Measurements from ENCODE around the gene ITCH.
"Not testable (repeated sequence)": the region's sequence is repeated elsewhere in the genome, so short reads cannot be mapped to it uniquely, and the experiment has no call there.

ITCH gene

DNA sequence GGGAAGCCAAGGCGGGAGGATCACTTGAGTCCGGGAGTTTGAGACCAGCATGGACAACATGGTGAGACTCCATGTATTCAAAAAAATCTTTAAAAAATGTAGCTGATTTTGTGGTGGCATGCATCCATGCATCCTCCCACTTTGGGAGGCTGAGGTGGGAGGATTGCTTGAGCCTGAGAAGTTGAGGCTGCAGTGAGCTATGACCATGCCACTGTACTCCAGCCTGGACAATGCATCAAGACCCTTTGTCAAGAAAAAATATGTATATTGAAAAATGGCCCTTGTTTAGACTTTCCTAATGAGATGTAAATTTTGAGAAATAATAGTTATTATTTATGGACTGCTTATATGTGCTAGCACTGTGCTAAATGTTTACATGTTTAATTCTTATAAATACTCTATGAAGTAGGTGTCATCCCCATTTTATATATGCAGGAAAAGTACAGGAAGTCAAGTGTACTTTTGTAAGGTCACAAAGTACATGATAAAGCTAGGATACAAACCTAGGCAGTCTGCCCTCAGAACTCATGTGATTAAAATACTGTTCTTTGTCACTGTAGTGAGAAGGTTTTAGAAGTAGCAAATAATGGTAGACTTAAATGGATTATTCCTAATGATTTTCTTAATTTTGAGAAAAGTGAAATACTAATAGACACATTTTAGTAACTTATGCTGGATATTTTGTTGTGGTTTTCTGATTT, 58.8 kb downstream of the ITCH start:
- Histone ChIP-seq H3K27ac (no peak overlapping the region), H3K4me3 (ENCODE audit: low read depth in 1 of 2, low read length in 1 of 2) (no peak overlapping the region), H3K4me1 (ENCODE audit: control insufficient read depth in 1 of 2, insufficient read depth in 1 of 2, low read depth in 1 of 2, low read length in 1 of 2) (no peaks in the 10 kb centered on the region), H3K27me3 (no peaks in the 10 kb centered on the region), H3K36me3 (peaks cover 78% of the 10 kb centered on the region), H3K9me3 (no peaks in the 10 kb centered on the region)
- TF ChIP-seq, protein P1, sequence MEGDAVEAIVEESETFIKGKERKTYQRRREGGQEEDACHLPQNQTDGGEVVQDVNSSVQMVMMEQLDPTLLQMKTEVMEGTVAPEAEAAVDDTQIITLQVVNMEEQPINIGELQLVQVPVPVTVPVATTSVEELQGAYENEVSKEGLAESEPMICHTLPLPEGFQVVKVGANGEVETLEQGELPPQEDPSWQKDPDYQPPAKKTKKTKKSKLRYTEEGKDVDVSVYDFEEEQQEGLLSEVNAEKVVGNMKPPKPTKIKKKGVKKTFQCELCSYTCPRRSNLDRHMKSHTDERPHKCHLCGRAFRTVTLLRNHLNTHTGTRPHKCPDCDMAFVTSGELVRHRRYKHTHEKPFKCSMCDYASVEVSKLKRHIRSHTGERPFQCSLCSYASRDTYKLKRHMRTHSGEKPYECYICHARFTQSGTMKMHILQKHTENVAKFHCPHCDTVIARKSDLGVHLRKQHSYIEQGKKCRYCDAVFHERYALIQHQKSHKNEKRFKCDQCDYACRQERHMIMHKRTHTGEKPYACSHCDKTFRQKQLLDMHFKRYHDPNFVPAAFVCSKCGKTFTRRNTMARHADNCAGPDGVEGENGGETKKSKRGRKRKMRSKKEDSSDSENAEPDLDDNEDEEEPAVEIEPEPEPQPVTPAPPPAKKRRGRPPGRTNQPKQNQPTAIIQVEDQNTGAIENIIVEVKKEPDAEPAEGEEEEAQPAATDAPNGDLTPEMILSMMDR (IDR thresholded peaks at IDR 0.05) = no peak

DNA sequence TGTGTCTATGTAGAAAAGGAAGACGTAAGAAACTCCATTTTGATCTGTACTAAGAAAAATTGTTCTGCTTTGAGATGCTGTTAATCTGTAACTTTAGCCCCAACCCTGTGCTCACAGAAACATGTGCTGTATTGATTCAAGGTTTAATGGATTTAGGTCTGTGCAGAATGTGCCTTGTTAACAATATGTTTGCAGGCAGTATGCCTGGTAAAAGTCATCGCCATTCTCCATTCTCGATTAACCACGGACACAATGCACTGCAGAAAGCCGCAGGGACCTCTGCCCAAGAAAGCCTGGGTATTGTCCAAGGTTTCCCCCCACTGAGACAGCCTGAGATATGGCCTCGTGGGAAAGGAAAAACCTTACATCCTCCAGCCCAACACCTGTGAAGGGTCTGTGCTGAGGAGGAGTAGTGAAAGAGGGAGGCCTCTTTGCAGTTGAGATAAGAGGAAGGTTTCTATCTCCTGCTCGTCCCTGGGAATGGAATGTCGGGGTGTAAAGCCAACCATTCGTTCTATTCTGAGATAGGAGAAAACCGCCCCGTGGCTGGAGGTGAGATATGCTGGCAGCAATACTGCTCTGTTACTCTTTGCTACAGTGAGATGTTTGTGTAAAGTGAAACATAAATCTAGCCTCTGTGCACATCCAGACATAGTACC, 62.1 kb downstream of the ITCH start:
- H3K36me3 ChIP-seq = peaks cover 68% of the 10 kb centered on the region

DNA sequence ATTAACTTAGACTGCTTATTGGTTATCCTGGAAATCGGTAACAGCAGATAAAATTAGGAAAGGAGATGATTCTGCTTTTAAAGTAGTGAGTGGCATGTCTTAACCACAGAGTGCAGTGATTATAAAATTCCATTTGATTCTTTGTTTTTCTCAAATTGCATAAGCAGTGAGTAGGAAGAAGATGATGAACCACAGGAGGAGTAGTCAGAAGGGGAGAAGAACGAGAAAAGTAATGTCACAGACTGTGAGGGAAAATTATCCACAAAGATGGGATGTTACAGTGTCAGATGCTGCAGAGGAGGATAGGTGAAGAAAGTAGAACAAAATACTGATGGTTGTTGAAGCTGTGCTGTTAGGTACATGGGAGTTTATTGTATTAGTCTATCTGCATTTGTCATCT, 63.0 kb downstream of the ITCH start:
- peaks cover 60% of the 10 kb centered on the region for H3K36me3 ChIP-seq
- no peak overlapping the region for H3K4me3 ChIP-seq (ENCODE audit: low read depth in 1 of 2, low read length in 1 of 2)
- no peaks in the 10 kb centered on the region for H3K27me3 ChIP-seq

More for the DNA sequence above, 62.1 kb downstream of the ITCH start:
- H3K9me3 ChIP-seq; H3K27me3 ChIP-seq; H3K4me3 ChIP-seq (ENCODE audit: low read depth in 1 of 2, low read length in 1 of 2); H3K4me1 ChIP-seq (ENCODE audit: control insufficient read depth in 1 of 2, insufficient read depth in 1 of 2, low read depth in 1 of 2, low read length in 1 of 2); H3K27ac ChIP-seq: not testable (repeated sequence)

DNA sequence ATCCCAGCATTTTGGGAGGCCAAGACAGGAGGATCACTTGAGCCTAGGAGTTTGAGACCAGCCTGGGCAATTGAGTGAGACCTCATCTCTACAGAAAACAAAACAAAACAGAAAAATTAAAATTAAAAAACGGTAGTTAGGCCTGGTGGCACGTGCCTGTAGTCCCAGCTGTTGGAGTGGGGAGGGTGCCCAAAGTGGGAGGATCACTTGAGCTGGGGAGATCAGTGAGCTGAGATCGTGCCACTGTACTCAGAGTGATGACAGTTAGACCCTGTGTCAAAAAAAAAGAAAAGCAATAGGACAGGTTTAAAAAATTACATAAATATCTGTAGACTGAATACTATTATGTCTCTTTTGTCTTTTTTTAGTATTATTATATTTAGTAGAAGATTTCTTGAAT, 64.3 kb downstream of the ITCH start:
- TF ChIP-seq, protein P1 (IDR thresholded peaks at IDR 0.05) = no peak
- Histone ChIP-seq H3K27ac (no peak overlapping the region), H3K4me1 (ENCODE audit: control insufficient read depth in 1 of 2, insufficient read depth in 1 of 2, low read depth in 1 of 2, low read length in 1 of 2) (no peaks in the 10 kb centered on the region), H3K9me3 (no peaks in the 10 kb centered on the region), H3K36me3 (peaks cover 47% of the 10 kb centered on the region), H3K27me3 (no peaks in the 10 kb centered on the region), H3K4me3 (ENCODE audit: low read depth in 1 of 2, low read length in 1 of 2) (no peak overlapping the region)

More for the DNA sequence above, 63.0 kb downstream of the ITCH start:
- Histone ChIP-seq H3K4me1 (ENCODE audit: control insufficient read depth in 1 of 2, insufficient read depth in 1 of 2, low read depth in 1 of 2, low read length in 1 of 2) (no peaks in the 10 kb centered on the region), H3K27ac (no peak overlapping the region), H3K9me3 (no peaks in the 10 kb centered on the region)
- TF ChIP-seq, protein P1 (IDR thresholded peaks at IDR 0.05) = no peak

DNA sequence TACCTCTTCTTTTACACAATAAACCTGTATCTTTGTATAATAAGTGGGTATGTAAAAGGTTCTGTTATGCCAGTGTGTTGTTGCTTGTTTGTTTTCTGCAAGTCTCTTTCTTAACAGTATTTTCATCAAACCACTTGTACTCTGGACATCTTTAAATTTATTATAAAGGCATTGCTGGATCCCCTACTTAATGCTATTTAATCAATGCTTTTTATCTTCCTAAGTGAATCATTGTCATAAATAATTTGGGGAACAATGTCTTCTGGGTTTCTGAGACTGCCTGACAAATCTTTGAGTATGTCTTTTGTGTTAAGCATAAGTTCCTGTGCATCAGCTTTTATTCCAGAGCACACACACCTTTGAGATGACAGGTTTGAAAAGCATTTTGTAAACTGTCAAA, 64.7 kb downstream of the ITCH start:
- Histone ChIP-seq H3K36me3 (peaks cover 50% of the 10 kb centered on the region), H3K4me1 (ENCODE audit: control insufficient read depth in 1 of 2, insufficient read depth in 1 of 2, low read depth in 1 of 2, low read length in 1 of 2) (no peaks in the 10 kb centered on the region)
- TF ChIP-seq, protein P1 (IDR thresholded peaks at IDR 0.05) = no peak

DNA sequence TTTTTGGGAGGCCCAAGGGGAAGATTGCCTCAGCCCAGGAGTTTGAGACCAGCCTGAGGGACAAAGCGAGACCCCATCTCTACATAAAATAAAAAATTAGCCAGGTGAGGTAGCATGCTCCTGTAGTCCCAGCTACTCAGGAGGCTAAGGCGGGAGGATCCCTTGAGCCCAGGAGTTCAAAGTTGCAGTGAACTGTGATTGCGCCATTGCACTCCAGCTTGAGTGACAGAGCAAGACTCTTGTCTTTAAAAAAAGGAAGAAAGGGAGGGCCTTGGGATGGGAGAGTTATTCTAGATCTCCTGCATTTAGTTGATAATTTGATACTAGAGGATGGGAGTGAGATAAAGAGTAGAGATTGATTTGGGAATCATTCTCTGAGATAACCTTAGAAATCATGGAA, 68.1 kb downstream of the ITCH start:
- TF ChIP-seq, protein P1 (IDR thresholded peaks at IDR 0.05) = no peak
- H3K36me3 ChIP-seq = peaks cover 26% of the 10 kb centered on the region
- no peak overlapping the region for H3K27ac ChIP-seq
- H3K9me3 ChIP-seq = no peaks in the 10 kb centered on the region
- H3K27me3 ChIP-seq = no peaks in the 10 kb centered on the region
- no peak overlapping the region for H3K4me3 ChIP-seq (ENCODE audit: low read depth in 1 of 2, low read length in 1 of 2)
- no peaks in the 10 kb centered on the region for H3K4me1 ChIP-seq (ENCODE audit: control insufficient read depth in 1 of 2, insufficient read depth in 1 of 2, low read depth in 1 of 2, low read length in 1 of 2)

More for the DNA sequence above, 64.7 kb downstream of the ITCH start:
- Histone ChIP-seq H3K4me3 (ENCODE audit: low read depth in 1 of 2, low read length in 1 of 2) (no peak overlapping the region), H3K27ac (no peak overlapping the region), H3K27me3 (no peaks in the 10 kb centered on the region), H3K9me3 (no peaks in the 10 kb centered on the region)

DNA sequence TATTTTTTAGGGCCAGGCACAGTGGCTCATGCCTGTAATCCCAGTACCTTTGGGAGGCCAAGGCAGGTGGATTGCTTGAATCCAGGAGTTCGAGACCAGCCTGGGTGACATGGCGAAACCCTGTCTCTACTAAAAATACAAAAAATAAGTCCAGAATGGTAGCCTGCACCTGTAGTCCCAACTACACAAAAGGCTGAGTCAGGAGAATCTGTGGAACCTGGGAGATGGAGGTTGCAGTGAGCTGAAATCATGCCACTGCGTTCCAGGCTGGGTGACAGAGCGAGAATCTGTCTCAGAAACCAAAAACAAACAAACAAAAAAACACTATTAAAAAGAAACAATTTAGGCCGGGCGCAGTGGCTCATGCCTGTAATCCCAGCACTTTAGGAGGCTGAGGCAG, 69.6 kb downstream of the ITCH start:
- H3K9me3 ChIP-seq; H3K4me3 ChIP-seq (ENCODE audit: low read depth in 1 of 2, low read length in 1 of 2); H3K4me1 ChIP-seq (ENCODE audit: control insufficient read depth in 1 of 2, insufficient read depth in 1 of 2, low read depth in 1 of 2, low read length in 1 of 2); H3K27ac ChIP-seq; H3K27me3 ChIP-seq: not testable (repeated sequence)
- H3K36me3 ChIP-seq = peaks cover 32% of the 10 kb centered on the region
